D341Med (cell line): ENCODE data around the gene TGFB2.

Experiments used
- DNase-seq: peaks from one replicate; pipeline ENCODE4 v3.0.0; 2012; ENCODE audit warnings: low spot score

TGFB2 gene

DNA sequence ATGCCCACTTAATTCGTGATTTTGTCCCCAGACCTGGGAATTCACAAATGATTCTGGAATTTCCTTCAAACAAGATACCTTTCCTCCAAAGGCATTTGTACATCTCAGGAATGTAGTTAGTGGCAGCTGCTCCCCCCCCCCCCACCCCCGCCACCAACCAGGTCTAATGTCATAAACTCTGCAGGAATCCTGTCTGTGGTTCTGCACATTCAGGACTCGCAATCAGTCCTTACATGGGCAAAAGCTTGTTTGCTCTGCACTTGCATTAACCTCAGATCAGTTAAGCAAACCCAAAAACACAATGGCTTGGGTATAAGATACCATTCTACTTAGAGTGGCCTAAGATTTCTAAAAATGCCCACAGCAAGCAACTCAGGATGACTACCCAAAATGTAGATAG is 143.8 kb downstream of the TGFB2 start:
- DNase-seq = no peak

DNA sequence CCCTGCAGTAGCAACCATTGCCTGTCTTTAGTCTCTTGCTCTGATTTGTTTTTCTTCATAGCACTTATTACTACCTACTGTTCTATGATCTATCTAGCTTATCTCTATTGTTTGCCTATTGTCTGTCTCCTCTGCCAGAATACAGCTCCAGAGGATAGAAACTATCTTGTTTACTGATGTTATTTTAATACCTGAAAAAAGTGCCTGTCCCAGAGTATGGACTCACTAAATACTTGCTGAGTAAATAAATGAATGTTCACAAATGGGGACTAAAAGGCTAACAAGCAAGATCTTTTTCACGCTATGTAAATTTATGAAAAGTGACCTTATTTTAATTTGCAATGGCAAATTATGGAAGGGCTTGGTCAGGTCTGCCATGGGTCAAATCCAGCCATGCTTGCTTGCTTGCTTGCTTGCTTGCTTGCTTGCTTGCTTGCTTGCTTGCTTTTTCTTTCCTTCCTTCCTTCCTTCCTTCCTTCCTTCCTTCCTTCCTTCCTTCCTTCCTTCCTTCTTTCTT is 145.3 kb downstream of the TGFB2 start:
- DNase-seq = no peak

DNA sequence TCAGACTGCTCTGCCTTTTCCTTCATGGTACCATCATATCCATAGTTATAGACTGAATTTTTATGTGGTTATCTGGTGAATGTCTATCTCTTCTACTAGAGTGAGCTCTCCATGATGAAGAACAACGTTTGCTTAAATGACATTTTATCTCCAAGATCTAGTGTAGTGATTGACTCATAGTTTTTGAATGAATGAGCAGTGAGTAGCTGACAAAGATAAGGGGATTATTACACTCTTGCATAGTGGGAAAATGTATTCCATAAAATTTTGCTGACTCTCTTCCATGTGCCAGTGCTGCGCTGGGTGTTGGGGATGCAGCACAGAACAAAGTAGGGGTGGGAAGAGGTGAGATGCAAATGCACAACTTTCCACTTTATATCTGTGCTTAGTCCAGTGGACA is 147.7 kb downstream of the TGFB2 start:
- no peak for DNase-seq

GRCh38 chr1:218493986-218494385 is 148.8 kb downstream of the TGFB2 start:
- DNase-seq = no peak
